Upper lobe of right lung (tissue), 1 donor: ENCODE data around the gene KIF21B. TPM values are rescaled to one million over a fixed set of nuclear protein-coding genes. Genes with fewer than 3 reads are reported as not detected.

Experiments used
- ATAC-seq: fragments of 200-7000 bp; cut with Tn5 transposase; one replicate; pipeline ENCODE4 v1.9.1; 2020; ENCODE audit warnings: mild to moderate bottlenecking, moderate library complexity
- DNase-seq: peaks from one replicate; pipeline ENCODE4 v3.0.0-alpha.2; 2020
- H3K27ac ChIP-seq: fragments of 200-600 bp; one replicate; pipeline ENCODE4 v1.8.0; 2022
- H3K27me3 ChIP-seq: fragments of 200-600 bp; one replicate; pipeline ENCODE4 v1.8.0; 2022; ENCODE audit warnings: mild to moderate bottlenecking
- H3K36me3 ChIP-seq: fragments of 200-600 bp; one replicate; pipeline ENCODE4 v1.8.0; 2022
- H3K4me1 ChIP-seq: fragments of 200-600 bp; one replicate; pipeline ENCODE4 v1.8.0; 2022
- H3K4me3 ChIP-seq: fragments of 200-600 bp; one replicate; pipeline ENCODE4 v1.8.0; 2022; ENCODE audit warnings: mild to moderate bottlenecking
- H3K9me3 ChIP-seq: fragments of 200-600 bp; one replicate; pipeline ENCODE4 v1.8.0; 2022
- CTCF ChIP-seq: fragments of 200-600 bp; IDR thresholded peaks from one replicate; pipeline ENCODE4 v1.8.0; 2022; ENCODE audit warnings: antibody characterized with exemption
- intact Hi-C: fragments of 100-400 bp; cut with DNase I; formaldehyde crosslinking; loops from one replicate; pipeline ENCODE4 v1.11.0; 2022
- total RNA-seq: library from RNA; stranded (reverse); fragmentation: NEBNext Ultra II Directional; extraction: Animal tissue kit (Norgen Biotek cat#: 25700); gene quantifications from one replicate; pipeline ENCODE4 v1.2.1, GENCODE V29; 2021
- donor health status: DM: no; HTN: yes; CAD: no; lungs with severe emphysema.

KIF21B gene
- total RNA-seq, 1 donor from 2014 or later: 5.7 TPM

DNA sequence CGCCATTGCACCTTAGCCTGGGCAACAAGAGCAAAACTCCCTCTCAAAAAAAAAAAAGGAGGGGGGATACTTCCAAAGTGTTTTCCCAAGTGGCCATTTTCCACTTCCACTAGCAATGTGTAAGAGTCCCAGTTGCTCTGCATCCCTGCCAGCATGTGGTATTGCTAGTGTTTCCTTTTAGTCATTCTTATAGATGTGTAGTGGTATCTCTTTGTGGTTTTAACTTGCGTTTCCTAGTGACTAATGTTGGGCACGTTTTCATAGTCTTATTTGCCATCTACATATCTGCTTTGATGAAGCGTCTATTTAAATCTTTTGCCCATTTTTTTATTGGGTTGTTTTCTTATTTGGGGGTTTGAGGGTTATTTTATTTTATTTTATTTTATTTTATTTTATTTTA is 97.7 kb downstream of the KIF21B start:
- H3K9me3 ChIP-seq: no peaks in the 10 kb centered on the region
- no peak for TF ChIP-seq CTCF
- intact Hi-C loops: no loop called here
- no peak for ATAC-seq
- H3K4me1 ChIP-seq: no peaks in the 10 kb centered on the region
- H3K36me3 ChIP-seq: no peaks in the 10 kb centered on the region
- H3K27me3 ChIP-seq: no peaks in the 10 kb centered on the region
- no peak for DNase-seq
- H3K4me3 ChIP-seq: no peak overlapping the region
- no peak overlapping the region for H3K27ac ChIP-seq

DNA sequence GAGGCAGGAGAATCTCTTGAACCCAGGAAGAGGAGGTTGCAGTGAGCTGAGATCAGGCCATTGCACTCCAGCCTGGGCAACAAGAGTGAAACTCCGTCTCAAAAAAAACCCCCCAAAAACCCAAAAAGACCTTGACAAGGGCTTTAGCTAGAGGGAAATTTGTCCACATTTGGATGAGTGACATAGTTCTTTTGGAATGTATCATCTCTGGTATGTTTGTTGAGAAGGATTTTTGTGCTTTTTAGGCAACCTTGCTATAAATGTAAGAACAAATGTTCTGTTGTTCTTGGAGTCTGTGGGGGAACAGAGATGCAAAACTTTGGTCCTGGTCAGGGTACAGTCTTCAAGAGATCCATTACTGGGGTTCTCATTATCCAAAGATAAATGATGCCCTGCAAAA is 99.9 kb downstream of the KIF21B start:
- Histone ChIP-seq H3K36me3 (no peaks in the 10 kb centered on the region), H3K4me1 (no peaks in the 10 kb centered on the region), H3K4me3 (no peak overlapping the region), H3K9me3 (no peaks in the 10 kb centered on the region), H3K27me3 (no peaks in the 10 kb centered on the region), H3K27ac (no peak overlapping the region)
- ATAC-seq: no peak
- intact Hi-C loops: no loop called here
- DNase-seq: no peak
- no peak for TF ChIP-seq CTCF

GRCh38 chr1:200922406-200922805 is 101.1 kb downstream of the KIF21B start:
- ATAC-seq (no peak), DNase-seq (no peak)
- Histone ChIP-seq H3K4me3 (no peak overlapping the region), H3K9me3 (no peaks in the 10 kb centered on the region), H3K36me3 (no peaks in the 10 kb centered on the region), H3K27me3 (no peaks in the 10 kb centered on the region), H3K4me1 (no peaks in the 10 kb centered on the region), H3K27ac (no peak overlapping the region)
- intact Hi-C loops: no loop called here
- no peak for TF ChIP-seq CTCF

- Histone ChIP-seq H3K27me3 (no peaks in the 10 kb centered on the region), H3K4me1 (no peaks in the 10 kb centered on the region), H3K4me3 (no peak overlapping the region), H3K36me3 (no peaks in the 10 kb centered on the region), H3K27ac (no peak overlapping the region), H3K9me3 (no peaks in the 10 kb centered on the region)
- DNase-seq: no peak
- TF ChIP-seq CTCF: no peak
- intact Hi-C loops: no loop called here
- no peak for ATAC-seq
Measured at GRCh38 chr1:200921571-200922110, 101.9 kb downstream of the KIF21B start.

Other genes with a start within 250 kb of the KIF21B start
- 0.32 TPM for gene GPR25, start 150.7 kb downstream of the KIF21B start, total RNA-seq
- gene INAVA, start 128.8 kb downstream of the KIF21B start, total RNA-seq: 9.0 TPM
- 0.55 TPM for gene CACNA1S, start 88.7 kb upstream of the KIF21B start, total RNA-seq
- gene ASCL5, start 103.5 kb upstream of the KIF21B start, total RNA-seq: 0.29 TPM
- 59.3 TPM for gene TMEM9, start 130.8 kb upstream of the KIF21B start, total RNA-seq
- 0.81 TPM for gene IGFN1, start 167.1 kb upstream of the KIF21B start, total RNA-seq